Right lobe of liver (tissue), 6 donors: ENCODE data around the gene OPTN. TPM values are rescaled to one million over a fixed set of nuclear protein-coding genes. Genes with fewer than 3 reads are reported as not detected.

Experiments used
- ATAC-seq, 4 donors: fragments of 200-7000 bp; cut with Tn5 transposase; one replicate each; pipeline ENCODE4 v1.9.1; 2020; ENCODE audit warnings: mild to moderate bottlenecking in 4 of 4, moderate library complexity in 4 of 4
- DNase-seq, 3 donors: peaks; one replicate each; pipeline ENCODE4 v3.0.0-alpha.2; 2020
- H3K27ac ChIP-seq, 3 donors: fragments of 200-600 bp; one replicate each; pipeline ENCODE4 v1.8.0; 2022
- H3K27me3 ChIP-seq, 2 donors: fragments of 200-600 bp; one replicate each; pipeline ENCODE4 v1.8.0; 2022
- H3K36me3 ChIP-seq, 4 donors: fragments of 200-600 bp; sonication (generic) in 1 of 4; one replicate each; pipeline versions ENCODE4 v1.5.1 to v1.8.0; 2017 to 2022; ENCODE audit warnings: control low read depth in 1 of 4
- H3K4me1 ChIP-seq, 4 donors: fragments of 200-600 bp; sonication (generic) in 1 of 4; one replicate each; pipeline versions ENCODE4 v1.5.1 to v1.8.0; 2017 to 2022; ENCODE audit warnings: control low read depth in 1 of 4
- H3K4me3 ChIP-seq, 3 donors: fragments of 200-600 bp; one replicate each; pipeline ENCODE4 v1.8.0; 2022
- H3K9me3 ChIP-seq, 4 donors: fragments of 200-600 bp; sonication (generic) in 1 of 4; one replicate each; pipeline versions ENCODE4 v1.5.1 to v1.8.0; 2017 to 2022; ENCODE audit warnings: control low read depth in 1 of 4
- CTCF ChIP-seq, 4 donors: fragments of 200-600 bp in 3 of 4; fragments of 450-650 bp in 1 of 4; IDR thresholded peaks; one replicate each; pipeline versions ENCODE4 v1.5.1 to v1.8.0; 2016 to 2022; ENCODE audit warnings: antibody characterized with exemption in 4 of 4, mild to moderate bottlenecking in 2 of 4
- POLR2A ChIP-seq: fragments of 450-650 bp; IDR thresholded peaks from one replicate; pipeline ENCODE4 v1.6.1; 2017; ENCODE audit warnings: antibody characterized with exemption, mild to moderate bottlenecking
- WGBS: methylation state at CpG from one replicate; pipeline ENCODE4 v1.1.6; 2018; ENCODE audit warnings: low coverage, low lambda C conversion rate; ENCODE audit not compliant: insufficient coverage; ENCODE audit errors: missing lambda C conversion rate; 5-methylcytosine and 5-hydroxymethylcytosine counted together
- intact Hi-C, 2 donors: fragments of 100-400 bp; cut with DNase I; formaldehyde crosslinking; loops; one replicate each; pipeline versions ENCODE4 v1.11.2 to v1.14.1; 2022
- total RNA-seq, 6 experiments: library from RNA; depleted of rRNA in 2 of 6; stranded (reverse); fragments of >200 nt in 2 of 6; fragmentation: NEBNext Ultra II Directional in 3 of 6; extraction: Animal tissue kit (Norgen Biotek cat#: 25700) in 3 of 6; gene quantifications; one replicate each; pipeline versions ENCODE4 v1.1.0 to v1.2.4, GENCODE V29; 2016 to 2023
- donor health status: DM: no; HTN: yes; CAD: no.
- donor health status: DM: no; HTN: no; CAD: no.
- donor health status: DM: no; HTN: no; CAD: no.
- donor health status: DM: no; HTN: yes; CAD: no.
- donor health status: DM: no; HTN: yes; CAD: no.

The OPTN gene
- total RNA-seq, 6 experiments from 2014 or later = 30.4 to 70.7 (median 36.9) TPM

- Histone ChIP-seq H3K4me1 (peaks cover 4 to 35% (median 12%) of the 10 kb centered on the region in 4 donors), H3K27ac (no peak overlapping the region), H3K4me3 (no peak overlapping the region), H3K27me3 (no peaks in the 10 kb centered on the region), H3K9me3 (no peaks in the 10 kb centered on the region), H3K36me3 (peaks cover 0 to 6% (median 0%) of the 10 kb centered on the region in 4 donors)
- ATAC-seq = no peak
- no peak for TF ChIP-seq POLR2A
- 96% methylated on average over 14 of the region's 14 CpGs for WGBS
- DNase-seq = no peak
- intact Hi-C loops = no loop called here
Measured at GRCh38 chr10:13104697-13105096, 4.7 kb downstream of the OPTN start.

GRCh38 chr10:13105184-13105583 lies 5.2 kb downstream of the OPTN start:
- DNase-seq (no peak), ATAC-seq (no peak)
- TF ChIP-seq CTCF (IDR thresholded peaks at IDR 0.05) (no peak), POLR2A (no peak)
- Histone ChIP-seq H3K4me1 (peaks cover 4 to 35% (median 12%) of the 10 kb centered on the region in 4 donors), H3K4me3 (no peak overlapping the region), H3K27ac (no peak overlapping the region), H3K36me3 (peaks cover 0 to 11% (median under 1%) of the 10 kb centered on the region in 4 donors), H3K27me3 (no peaks in the 10 kb centered on the region), H3K9me3 (no peaks in the 10 kb centered on the region)
- 35% methylated on average over 4 of the region's 4 CpGs for WGBS
- intact Hi-C loops = no loop called here

- Histone ChIP-seq H3K27ac (peak overlapping the region in 1 of 3 donors; percentile 10), H3K4me1 (peaks cover 4 to 32% (median 12%) of the 10 kb centered on the region in 4 donors), H3K4me3 (no peak overlapping the region), H3K36me3 (peaks cover 0 to 19% (median 5%) of the 10 kb centered on the region in 4 donors), H3K9me3 (no peaks in the 10 kb centered on the region), H3K27me3 (no peaks in the 10 kb centered on the region)
- intact Hi-C loops = no loop called here
- TF ChIP-seq CTCF (IDR thresholded peaks at IDR 0.05) = no peak
- no peak for TF ChIP-seq POLR2A
- 95% methylated on average over 4 of the region's 5 CpGs for WGBS
- ATAC-seq (no peak), DNase-seq (no peak)
Measured at GRCh38 chr10:13106387-13107045, 6.6 kb downstream of the OPTN start.

GRCh38 chr10:13110908-13111307 lies 10.9 kb downstream of the OPTN start:
- no peak for ATAC-seq
- peaks cover 0 to 46% (median 18%) of the 10 kb centered on the region in 4 donors for H3K36me3 ChIP-seq
- intact Hi-C loops = no loop called here
- H3K9me3 ChIP-seq = no peaks in the 10 kb centered on the region
- TF ChIP-seq POLR2A (no peak), CTCF (IDR thresholded peaks at IDR 0.05) (no peak)
- H3K4me3 ChIP-seq = no peak overlapping the region
- DNase-seq = no peak
- peaks cover 6 to 14% (median 10%) of the 10 kb centered on the region in 4 donors for H3K4me1 ChIP-seq
- WGBS = 81% methylated on average over 3 of the region's 3 CpGs
- H3K27ac ChIP-seq = no peak overlapping the region
- no peaks in the 10 kb centered on the region for H3K27me3 ChIP-seq

- H3K9me3 ChIP-seq = no peaks in the 10 kb centered on the region
- ATAC-seq (no peak), DNase-seq (no peak)
- intact Hi-C loops = no loop called here
- WGBS = 84% methylated on average over 5 of the region's 6 CpGs
- H3K27ac ChIP-seq = no peak overlapping the region
- peaks cover 0 to 56% (median 20%) of the 10 kb centered on the region in 4 donors for H3K36me3 ChIP-seq
- H3K4me3 ChIP-seq = no peak overlapping the region
- peaks cover 0 to 7% (median 5%) of the 10 kb centered on the region in 4 donors for H3K4me1 ChIP-seq
- H3K27me3 ChIP-seq = no peaks in the 10 kb centered on the region
- no peak for TF ChIP-seq CTCF (IDR thresholded peaks at IDR 0.05)
- TF ChIP-seq POLR2A = no peak
Measured at GRCh38 chr10:13113544-13113943, 13.6 kb downstream of the OPTN start.
